Subcutaneous adipose tissue (tissue), 4 donors: ENCODE data around the gene MICAL2. TPM values are rescaled to one million over a fixed set of nuclear protein-coding genes. Genes with fewer than 3 reads are reported as not detected.

Experiments
- total RNA-seq, 4 donors: library from RNA; depleted of rRNA; stranded (reverse); fragments of >200 nt; gene quantifications; one replicate each; pipeline ENCODE4 v1.1.0, GENCODE V29; 2016
- TF ChIP-seq, protein P1 (sequence below): fragments of 450-650 bp; IDR thresholded peaks from one replicate; pipeline ENCODE4 v1.5.1; 2016; ENCODE audit warnings: low read depth, mild to moderate bottlenecking, control low read depth, antibody characterized with exemption, moderate library complexity

The MICAL2 gene
- total RNA-seq, 4 donors from 2014 or later, result 11.4 to 28.4 (median 24.8) TPM

DNA sequence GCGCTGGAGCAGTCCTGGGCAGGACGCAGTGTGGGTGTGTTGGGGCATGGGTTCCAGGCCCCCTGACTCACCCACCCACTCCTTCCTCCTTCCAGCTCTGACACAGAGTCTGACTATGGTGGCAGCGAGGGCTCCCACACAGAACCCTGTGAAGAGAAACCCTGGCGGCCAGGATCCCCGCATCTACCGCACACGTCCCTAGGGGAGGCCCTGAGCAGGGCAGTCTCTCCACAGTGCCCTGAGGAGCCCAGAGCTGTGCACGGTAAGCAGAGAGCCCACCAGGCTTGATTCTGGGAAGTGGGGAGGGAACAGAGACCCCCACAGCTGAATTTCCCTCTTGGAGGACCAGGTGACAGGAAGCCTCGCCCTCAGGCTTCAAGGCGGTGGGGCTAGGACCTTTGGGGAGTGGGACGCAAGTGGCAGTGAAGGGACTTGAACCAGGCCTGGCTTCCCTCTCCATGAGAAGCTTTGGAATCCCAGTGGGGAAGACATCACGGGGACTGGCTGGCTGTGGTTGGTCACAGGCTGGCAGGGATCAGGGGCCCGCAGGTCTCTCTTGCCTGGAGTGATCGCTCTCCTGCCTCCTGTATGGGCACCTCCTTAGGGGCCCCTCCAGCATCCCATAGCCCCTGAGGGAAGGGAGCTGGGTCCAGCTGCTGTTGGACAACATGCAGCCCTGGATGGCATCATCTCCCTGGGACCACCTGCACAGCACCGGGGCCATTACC, 170.6 kb downstream of the MICAL2 start:
- TF ChIP-seq, protein P1, sequence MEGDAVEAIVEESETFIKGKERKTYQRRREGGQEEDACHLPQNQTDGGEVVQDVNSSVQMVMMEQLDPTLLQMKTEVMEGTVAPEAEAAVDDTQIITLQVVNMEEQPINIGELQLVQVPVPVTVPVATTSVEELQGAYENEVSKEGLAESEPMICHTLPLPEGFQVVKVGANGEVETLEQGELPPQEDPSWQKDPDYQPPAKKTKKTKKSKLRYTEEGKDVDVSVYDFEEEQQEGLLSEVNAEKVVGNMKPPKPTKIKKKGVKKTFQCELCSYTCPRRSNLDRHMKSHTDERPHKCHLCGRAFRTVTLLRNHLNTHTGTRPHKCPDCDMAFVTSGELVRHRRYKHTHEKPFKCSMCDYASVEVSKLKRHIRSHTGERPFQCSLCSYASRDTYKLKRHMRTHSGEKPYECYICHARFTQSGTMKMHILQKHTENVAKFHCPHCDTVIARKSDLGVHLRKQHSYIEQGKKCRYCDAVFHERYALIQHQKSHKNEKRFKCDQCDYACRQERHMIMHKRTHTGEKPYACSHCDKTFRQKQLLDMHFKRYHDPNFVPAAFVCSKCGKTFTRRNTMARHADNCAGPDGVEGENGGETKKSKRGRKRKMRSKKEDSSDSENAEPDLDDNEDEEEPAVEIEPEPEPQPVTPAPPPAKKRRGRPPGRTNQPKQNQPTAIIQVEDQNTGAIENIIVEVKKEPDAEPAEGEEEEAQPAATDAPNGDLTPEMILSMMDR, result no peak

DNA sequence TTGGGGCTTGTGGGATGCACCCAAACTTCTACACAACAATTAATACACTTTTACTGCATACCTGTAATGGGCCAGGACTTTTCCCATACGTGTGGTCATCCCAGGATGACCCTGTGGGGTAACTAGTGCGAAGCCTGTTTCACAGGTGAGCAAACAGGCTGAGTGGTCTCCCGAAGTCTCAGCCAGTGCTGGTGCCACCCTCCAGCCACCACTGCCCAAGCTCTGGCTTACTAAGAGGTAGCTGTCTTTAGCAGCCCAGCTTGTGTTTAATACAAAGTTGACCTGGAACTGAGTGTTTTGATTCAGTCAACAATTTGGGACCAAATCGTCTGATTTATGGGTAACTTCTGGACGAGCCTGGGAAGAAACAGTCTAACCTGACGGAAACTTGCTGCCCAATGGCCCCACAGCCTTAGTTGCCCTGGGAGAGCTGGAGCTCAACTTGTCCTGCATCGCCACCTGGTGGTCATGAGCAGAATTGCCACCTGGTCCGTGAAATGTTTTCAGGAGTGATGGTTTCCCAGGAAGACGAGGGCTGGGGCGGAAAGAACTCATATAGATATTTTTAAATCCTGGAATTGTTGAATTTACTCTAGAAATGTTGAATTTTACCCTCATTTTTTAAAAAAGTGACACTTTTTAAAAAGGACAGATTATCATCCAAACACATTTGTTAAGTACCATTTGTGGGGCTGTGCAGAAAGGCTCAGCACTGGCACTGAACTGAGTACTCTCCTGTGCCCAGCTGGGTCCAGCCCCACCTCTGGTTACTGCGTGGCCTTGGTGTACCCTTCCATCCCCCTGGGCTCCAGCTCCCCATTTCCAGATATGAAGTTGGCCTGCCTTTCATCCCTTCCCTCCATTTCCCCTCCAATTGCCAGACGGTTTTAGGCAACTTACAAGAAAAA, 171.4 kb downstream of the MICAL2 start:
- TF ChIP-seq, protein P1, result no peak

DNA sequence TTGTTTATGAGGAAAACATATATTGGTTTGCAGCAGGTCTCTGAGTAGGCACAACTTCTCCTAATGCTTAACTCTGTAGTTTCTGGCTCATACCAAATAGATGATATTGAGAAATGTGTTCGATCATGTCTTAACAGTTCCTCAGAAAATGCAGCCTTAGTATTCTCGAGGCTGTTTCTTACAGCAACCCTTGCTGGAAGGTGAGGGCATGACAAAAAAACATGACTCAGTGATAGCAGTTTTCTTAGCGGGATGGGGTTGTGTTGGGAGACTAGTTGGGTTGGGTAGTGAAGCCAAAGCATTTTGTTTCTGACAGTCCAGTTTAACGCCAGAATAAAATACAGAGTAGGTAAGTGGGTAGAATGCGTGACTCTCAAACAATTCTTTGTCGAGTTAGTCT, 172.3 kb downstream of the MICAL2 start:
- TF ChIP-seq, protein P1, result no peak

DNA sequence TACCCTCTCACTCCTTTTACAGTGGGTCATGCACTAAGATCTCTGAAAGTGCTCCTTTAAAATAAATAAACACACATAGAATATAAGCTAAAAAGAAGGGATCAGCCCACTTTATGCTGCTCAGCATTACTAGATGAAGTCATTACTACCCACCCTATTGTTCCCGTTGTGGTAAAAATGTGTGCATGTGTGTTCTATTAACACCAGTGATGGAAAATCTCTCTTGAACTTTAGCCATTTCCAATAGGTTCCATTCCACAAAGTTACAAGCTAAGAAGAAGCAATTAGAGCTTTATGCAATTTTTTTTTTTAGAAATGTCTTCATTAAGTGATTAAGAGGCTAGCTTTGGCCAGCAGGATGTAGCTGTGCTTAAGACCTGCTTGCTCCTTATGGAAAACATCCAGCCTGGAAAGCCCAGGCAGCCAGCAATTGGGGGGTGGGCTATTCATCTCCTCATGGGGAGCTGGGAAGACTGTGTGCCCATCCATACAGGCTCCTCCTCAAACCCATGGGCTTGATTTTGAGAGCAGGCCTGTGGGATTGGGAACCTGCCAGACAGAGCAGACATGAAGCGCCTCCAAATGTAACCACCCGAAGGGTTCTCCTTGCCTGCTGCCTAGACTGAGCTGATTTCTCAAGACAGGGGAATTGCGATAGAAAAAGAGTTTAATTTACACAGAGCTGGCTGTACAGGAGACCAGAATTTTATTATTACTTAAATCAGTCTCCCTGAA, 174.1 kb downstream of the MICAL2 start:
- TF ChIP-seq, protein P1, result no peak

DNA sequence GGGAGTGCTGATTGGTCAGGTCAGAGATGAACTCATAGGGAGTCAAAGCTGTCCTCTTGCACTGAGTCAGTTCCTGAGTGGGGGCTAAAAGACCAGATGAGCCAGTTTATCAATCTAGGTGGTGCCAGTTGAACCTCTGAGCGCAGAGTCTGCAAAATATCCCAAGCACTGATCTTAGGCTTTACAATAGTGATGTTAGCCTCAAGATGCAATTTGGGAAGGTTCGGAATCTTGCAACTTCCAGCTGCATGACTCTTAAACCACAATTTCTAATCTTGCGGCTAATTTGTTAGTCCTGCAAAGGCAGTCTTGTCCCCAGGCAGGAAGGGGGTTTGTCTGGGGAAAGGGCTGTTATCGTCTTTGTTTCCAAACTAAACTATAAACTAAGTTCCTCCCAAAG, 174.7 kb downstream of the MICAL2 start:
- TF ChIP-seq, protein P1, result no peak

DNA sequence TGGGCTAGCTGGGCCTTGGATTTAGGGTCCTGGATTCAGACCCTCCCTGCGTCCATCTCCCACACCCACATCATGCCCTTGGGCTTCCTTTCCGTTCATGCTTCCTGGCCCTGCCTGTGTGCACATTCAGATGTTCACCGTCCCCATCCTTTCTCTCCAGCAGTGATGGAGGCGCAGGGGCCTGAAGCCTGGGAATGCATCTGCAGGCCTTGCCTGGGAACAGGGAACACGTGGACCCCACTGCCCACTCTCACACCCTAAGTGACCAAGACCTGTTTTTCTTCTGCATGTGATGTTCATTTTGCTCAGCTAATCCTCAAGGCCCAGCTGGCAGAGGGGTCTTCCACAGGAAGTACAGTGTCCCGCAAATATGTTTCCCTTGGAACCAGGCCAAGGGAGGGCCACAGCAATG, 175.4 kb downstream of the MICAL2 start:
- TF ChIP-seq, protein P1, result no peak
